ENCODE data around the gene SEH1L. TPM values are rescaled to one million over a fixed set of nuclear protein-coding genes. Genes with fewer than 3 reads are reported as not detected.

The SEH1L gene
- total RNA-seq, 1 experiment from 2014 or later = 116 TPM

GRCh38 chr18:13005289-13005688, 57.5 kb downstream of the SEH1L start:
- H3K4me3 ChIP-seq (ENCODE audit: low read depth, low read length) = no peak overlapping the region
- Mint-ChIP-seq H3K27ac (ENCODE audit: unreplicated experiment) (no peak overlapping the region), H3K4me3 (ENCODE audit: unreplicated experiment) (no peak overlapping the region), H3K36me3 (ENCODE audit: insufficient read depth, unreplicated experiment) (peaks cover 34% of the 10 kb centered on the region), H3K4me1 (ENCODE audit: low read depth, unreplicated experiment) (peaks cover 6% of the 10 kb centered on the region), H3K27me3 (ENCODE audit: insufficient read depth, unreplicated experiment) (no peaks in the 10 kb centered on the region), H3K9me3 (ENCODE audit: unreplicated experiment) (no peaks in the 10 kb centered on the region)
- ChIA-PET POLR2A (no interaction called here), CTCF (interaction anchor here (1.3 kb wide), 1 partner anchor 14 kb away, joined by 6 read pairs; the partner anchor contains the start of gene CEP192)
- DNase-seq = no peak
- peaks cover 4% of the 10 kb centered on the region for H3K36me3 ChIP-seq (ENCODE audit: control insufficient read depth, insufficient read depth, low read length)
- H3K9me3 ChIP-seq = no peaks in the 10 kb centered on the region
- intact Hi-C loops (cut with micrococcal nuclease; ENCODE audit: unreplicated experiment) = no loop called here
- no peaks in the 10 kb centered on the region for H3K27me3 ChIP-seq (replicated peaks; ENCODE audit: control insufficient read depth, insufficient read depth, low read length)
- TF ChIP-seq, protein P1, sequence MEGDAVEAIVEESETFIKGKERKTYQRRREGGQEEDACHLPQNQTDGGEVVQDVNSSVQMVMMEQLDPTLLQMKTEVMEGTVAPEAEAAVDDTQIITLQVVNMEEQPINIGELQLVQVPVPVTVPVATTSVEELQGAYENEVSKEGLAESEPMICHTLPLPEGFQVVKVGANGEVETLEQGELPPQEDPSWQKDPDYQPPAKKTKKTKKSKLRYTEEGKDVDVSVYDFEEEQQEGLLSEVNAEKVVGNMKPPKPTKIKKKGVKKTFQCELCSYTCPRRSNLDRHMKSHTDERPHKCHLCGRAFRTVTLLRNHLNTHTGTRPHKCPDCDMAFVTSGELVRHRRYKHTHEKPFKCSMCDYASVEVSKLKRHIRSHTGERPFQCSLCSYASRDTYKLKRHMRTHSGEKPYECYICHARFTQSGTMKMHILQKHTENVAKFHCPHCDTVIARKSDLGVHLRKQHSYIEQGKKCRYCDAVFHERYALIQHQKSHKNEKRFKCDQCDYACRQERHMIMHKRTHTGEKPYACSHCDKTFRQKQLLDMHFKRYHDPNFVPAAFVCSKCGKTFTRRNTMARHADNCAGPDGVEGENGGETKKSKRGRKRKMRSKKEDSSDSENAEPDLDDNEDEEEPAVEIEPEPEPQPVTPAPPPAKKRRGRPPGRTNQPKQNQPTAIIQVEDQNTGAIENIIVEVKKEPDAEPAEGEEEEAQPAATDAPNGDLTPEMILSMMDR (IDR thresholded peaks at IDR 0.05; ENCODE audit: insufficient read depth in 1 of 2, low read depth in 1 of 2, low read length in 1 of 2, severe bottlenecking in 1 of 2, unreplicated experiment in 1 of 2) = no peak
- no TSS peak for BruUV-seq (replicated peaks)
- peaks cover 4% of the 10 kb centered on the region; the same call in 1 of the 2 replicates for H3K4me1 ChIP-seq

DNA sequence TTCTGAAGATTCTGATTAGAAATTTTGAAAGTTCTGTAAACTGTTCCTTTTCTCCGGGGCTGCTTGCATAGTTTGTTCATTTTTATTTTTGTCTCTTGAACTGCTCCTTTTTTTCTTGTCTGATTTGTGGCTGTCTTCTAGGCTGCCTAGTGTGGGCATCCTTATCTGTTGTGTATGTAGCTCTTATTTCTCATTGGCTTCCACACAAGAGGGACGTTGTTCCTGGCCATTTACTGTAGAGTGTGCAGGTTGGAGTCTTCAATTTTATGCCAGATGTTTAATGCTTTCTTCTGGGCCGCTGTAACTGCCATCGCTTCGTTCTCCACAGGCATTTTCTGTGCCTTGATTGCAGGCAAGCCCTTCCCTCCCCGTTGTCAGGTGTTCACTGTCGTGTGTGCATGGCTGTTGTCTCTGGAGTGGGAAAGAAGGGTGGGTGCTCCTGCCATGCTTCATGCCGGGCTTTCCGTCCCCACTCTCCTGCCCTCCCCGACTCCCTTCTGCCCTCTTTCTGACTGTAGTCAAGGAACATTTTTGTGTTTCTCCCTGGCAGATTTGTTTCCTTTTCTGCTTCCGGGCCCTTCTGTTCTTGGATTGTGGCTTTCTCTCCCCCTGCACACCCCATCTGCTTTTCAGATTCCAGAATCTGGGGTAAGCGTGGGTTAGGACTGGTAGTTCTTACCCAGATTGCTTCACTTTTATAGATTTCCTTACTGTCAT, 58.9 kb downstream of the SEH1L start:
- no peaks in the 10 kb centered on the region for H3K27me3 ChIP-seq (replicated peaks; ENCODE audit: control insufficient read depth, insufficient read depth, low read length)
- BruUV-seq (replicated peaks) = no TSS peak
- Mint-ChIP-seq H3K36me3 (ENCODE audit: insufficient read depth, unreplicated experiment) (peaks cover 37% of the 10 kb centered on the region), H3K27ac (ENCODE audit: unreplicated experiment) (no peak overlapping the region), H3K4me3 (ENCODE audit: unreplicated experiment) (no peak overlapping the region), H3K9me3 (ENCODE audit: unreplicated experiment) (no peaks in the 10 kb centered on the region), H3K27me3 (ENCODE audit: insufficient read depth, unreplicated experiment) (no peaks in the 10 kb centered on the region), H3K4me1 (ENCODE audit: low read depth, unreplicated experiment) (peaks cover 6% of the 10 kb centered on the region)
- peaks cover 3% of the 10 kb centered on the region for H3K36me3 ChIP-seq (ENCODE audit: control insufficient read depth, insufficient read depth, low read length)
- intact Hi-C loops (cut with micrococcal nuclease; ENCODE audit: unreplicated experiment) = no loop called here
- TF ChIP-seq, protein P1 (IDR thresholded peaks at IDR 0.05; ENCODE audit: insufficient read depth in 1 of 2, low read depth in 1 of 2, low read length in 1 of 2, severe bottlenecking in 1 of 2, unreplicated experiment in 1 of 2) = no peak
- POLR2A ChIA-PET = no interaction called here
- no peak for DNase-seq
- H3K9me3 ChIP-seq = no peaks in the 10 kb centered on the region
- CTCF ChIA-PET = no interaction called here
- H3K4me1 ChIP-seq = peaks cover 4% of the 10 kb centered on the region; the same call in 1 of the 2 replicates
- H3K4me3 ChIP-seq (ENCODE audit: low read depth, low read length) = no peak overlapping the region

DNA sequence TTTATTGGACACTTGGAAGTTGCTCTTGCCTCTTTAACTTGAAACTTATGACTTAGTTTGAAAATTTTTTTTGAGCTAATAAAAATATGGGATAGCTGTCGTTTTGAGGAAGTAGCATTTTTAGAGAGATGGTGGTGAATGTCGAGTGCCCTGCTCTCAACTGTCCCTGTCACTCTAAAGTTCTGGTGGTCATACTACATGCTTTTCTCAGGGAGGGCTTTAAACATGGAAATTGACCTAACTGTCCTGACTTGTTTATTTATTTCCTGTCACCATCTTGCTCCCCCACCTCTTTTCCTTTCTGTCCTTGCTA, 59.4 kb downstream of the SEH1L start:
- Histone ChIP-seq H3K4me3 (ENCODE audit: low read depth, low read length) (no peak overlapping the region), H3K9me3 (no peaks in the 10 kb centered on the region), H3K27me3 (replicated peaks; ENCODE audit: control insufficient read depth, insufficient read depth, low read length) (no peaks in the 10 kb centered on the region), H3K36me3 (ENCODE audit: control insufficient read depth, insufficient read depth, low read length) (peaks cover 3% of the 10 kb centered on the region), H3K4me1 (peaks cover 4% of the 10 kb centered on the region; the same call in 1 of the 2 replicates)
- Mint-ChIP-seq H3K9me3 (ENCODE audit: unreplicated experiment) (no peaks in the 10 kb centered on the region), H3K27ac (ENCODE audit: unreplicated experiment) (no peak overlapping the region), H3K4me3 (ENCODE audit: unreplicated experiment) (no peak overlapping the region), H3K36me3 (ENCODE audit: insufficient read depth, unreplicated experiment) (peaks cover 37% of the 10 kb centered on the region), H3K27me3 (ENCODE audit: insufficient read depth, unreplicated experiment) (no peaks in the 10 kb centered on the region), H3K4me1 (ENCODE audit: low read depth, unreplicated experiment) (peaks cover 6% of the 10 kb centered on the region)
- no TSS peak for BruUV-seq (replicated peaks)
- ChIA-PET CTCF (interaction anchor here (1.3 kb wide), 1 partner anchor 152 kb away, joined by 10 read pairs; no protein-coding TSS in a partner anchor), POLR2A (interaction anchor here (1.1 kb wide), 1 partner anchor 16 kb away, joined by 4 read pairs; the partner anchor contains the start of gene CEP192)
- intact Hi-C loops (cut with micrococcal nuclease; ENCODE audit: unreplicated experiment) = no loop called here
- no peak for DNase-seq
- TF ChIP-seq, protein P1 (IDR thresholded peaks at IDR 0.05; ENCODE audit: insufficient read depth in 1 of 2, low read depth in 1 of 2, low read length in 1 of 2, severe bottlenecking in 1 of 2, unreplicated experiment in 1 of 2) = no peak
